Measurements from ENCODE around the gene CLPTM1.
"Not testable (repeated sequence)": the region's sequence is repeated elsewhere in the genome, so short reads cannot be mapped to it uniquely, and the experiment has no call there.

The CLPTM1 gene

DNA sequence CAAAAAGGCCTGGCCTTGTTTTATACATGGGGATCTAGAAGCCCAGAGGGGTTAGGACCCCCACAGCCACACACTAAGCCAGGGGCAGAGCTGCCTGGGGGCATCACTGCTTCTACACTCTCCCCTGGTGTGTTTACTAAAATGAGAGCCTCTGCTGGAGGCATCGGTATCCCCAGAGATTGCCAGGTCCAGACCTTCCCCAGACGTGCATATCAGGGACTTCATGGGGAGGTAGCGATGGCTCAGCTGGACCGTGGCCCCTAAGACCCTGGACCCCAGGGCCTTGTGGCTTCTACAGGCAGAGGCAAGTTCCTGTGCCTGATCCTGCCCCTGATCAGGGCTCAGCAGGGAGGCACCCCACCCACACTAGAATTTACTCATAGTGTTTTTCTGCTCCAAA lies 13.5 kb downstream of the CLPTM1 start:
- TF ChIP-seq, protein P1, sequence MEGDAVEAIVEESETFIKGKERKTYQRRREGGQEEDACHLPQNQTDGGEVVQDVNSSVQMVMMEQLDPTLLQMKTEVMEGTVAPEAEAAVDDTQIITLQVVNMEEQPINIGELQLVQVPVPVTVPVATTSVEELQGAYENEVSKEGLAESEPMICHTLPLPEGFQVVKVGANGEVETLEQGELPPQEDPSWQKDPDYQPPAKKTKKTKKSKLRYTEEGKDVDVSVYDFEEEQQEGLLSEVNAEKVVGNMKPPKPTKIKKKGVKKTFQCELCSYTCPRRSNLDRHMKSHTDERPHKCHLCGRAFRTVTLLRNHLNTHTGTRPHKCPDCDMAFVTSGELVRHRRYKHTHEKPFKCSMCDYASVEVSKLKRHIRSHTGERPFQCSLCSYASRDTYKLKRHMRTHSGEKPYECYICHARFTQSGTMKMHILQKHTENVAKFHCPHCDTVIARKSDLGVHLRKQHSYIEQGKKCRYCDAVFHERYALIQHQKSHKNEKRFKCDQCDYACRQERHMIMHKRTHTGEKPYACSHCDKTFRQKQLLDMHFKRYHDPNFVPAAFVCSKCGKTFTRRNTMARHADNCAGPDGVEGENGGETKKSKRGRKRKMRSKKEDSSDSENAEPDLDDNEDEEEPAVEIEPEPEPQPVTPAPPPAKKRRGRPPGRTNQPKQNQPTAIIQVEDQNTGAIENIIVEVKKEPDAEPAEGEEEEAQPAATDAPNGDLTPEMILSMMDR (IDR thresholded peaks at IDR 0.05; ENCODE audit: borderline replicate concordance, control extremely low read depth, extremely low read depth, insufficient read depth, missing control alignments): no peak
- in situ Hi-C loops (cut with MboI; ENCODE audit: low sequenced_read_pairs, unreplicated experiment): no loop called here
- no peak for DNase-seq (ENCODE audit: low spot score)

DNA sequence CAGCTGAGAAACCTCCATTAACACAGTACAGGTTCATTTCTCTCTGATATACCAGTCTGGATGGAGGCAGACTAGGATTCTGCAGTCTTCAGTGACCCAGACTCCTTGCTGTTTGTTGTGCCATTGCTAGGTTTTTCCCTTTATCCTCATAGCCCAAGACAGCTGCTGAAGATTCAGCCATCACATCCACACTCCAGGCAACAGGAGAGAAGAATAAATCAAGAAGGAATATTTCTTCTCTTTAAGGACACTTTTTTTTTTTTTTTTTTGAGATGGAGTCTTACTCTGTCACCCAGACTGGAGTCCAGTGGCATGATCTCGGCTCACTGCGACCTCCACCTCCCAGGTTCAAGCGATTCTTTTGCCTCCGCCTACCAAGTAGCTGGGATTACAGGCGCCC lies 14.3 kb downstream of the CLPTM1 start:
- DNase-seq (ENCODE audit: low spot score): no peak
- in situ Hi-C loops (cut with MboI; ENCODE audit: low sequenced_read_pairs, unreplicated experiment): no loop called here
- TF ChIP-seq, protein P1 (IDR thresholded peaks at IDR 0.05; ENCODE audit: borderline replicate concordance, control extremely low read depth, extremely low read depth, insufficient read depth, missing control alignments): no peak

DNA sequence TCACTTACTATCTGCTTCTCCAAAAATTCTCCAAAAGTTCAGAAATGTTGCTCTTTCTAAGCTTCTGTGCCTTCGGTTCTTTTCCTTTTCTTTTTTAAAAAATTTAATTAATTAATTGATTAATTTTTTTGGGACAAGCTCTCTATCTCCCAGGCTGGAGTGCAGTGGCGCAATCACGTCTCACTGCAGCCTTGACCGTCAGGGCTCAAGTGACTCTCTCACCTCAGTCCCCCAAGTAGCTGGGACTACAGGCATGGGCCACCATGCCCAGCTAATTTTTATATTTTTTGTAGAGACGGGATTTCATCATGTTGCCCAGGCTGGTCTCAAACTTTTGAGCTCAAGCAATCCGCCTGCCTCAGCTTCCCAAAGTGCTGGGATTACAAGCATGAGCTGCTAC lies 16.3 kb downstream of the CLPTM1 start:
- in situ Hi-C loops (cut with MboI; ENCODE audit: low sequenced_read_pairs, unreplicated experiment): not testable (repeated sequence)

DNA sequence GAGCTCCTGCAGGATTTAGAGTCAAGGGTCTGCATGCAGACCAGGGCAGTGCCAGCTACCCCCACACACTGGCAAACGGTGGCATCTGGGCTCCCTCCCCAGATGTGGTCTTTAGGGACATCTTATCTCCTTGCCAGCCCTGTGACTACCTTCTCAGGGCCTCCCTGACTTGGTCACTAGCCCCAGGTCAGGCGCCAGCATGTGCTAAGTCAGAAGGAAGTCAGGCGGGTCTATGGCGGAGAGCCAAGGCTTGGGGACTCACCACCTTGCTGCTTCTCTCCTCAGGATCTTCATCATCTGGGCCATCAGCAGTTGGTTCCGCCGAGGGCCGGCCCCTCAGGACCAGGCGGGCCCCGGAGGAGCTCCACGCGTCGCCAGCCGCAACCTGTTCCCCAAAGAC lies 17.6 kb downstream of the CLPTM1 start:
- in situ Hi-C loops (cut with MboI; ENCODE audit: low sequenced_read_pairs, unreplicated experiment): no loop called here
- TF ChIP-seq, protein P1 (IDR thresholded peaks at IDR 0.05; ENCODE audit: borderline replicate concordance, control extremely low read depth, extremely low read depth, insufficient read depth, missing control alignments): no peak
- DNase-seq (ENCODE audit: low spot score): no peak

More for the DNA sequence above, 16.3 kb downstream of the CLPTM1 start:
- DNase-seq (ENCODE audit: low spot score): not testable (repeated sequence)

DNA sequence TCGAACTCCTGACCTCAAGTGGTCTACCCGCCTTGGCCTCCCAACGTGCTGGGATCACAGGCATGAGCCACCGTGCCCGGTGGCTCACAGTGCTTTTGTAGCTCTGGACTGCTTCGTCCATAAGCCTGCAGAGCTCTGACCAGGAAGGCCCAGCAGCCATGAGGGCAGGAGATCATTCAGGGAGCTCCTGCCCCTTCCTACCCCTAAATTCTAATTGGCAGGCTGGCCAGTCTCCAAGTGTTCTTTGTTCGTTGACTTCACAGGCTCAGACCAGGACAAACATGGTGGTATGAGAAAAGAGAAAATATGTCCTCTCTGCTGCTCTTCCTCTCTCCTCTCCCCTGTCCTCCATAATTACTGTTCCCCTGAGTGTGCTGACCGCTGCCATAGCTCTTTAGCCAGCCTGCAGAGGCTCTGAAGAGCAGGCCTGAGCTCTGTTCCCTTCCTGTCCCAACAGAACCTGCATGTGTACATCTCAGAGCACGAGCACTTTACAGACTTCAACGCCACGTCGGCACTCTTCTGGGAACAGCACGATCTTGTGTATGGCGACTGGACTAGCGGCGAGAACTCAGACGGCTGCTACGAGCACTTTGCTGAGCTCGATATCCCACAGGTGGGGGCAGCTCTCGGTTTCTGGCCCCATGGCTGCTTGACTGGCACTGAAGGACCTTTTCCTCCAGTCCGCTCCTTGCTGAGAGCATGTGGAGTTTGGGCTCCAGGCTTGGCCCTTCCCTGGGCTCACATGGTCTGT lies 19.0 kb downstream of the CLPTM1 start:
- DNase-seq (ENCODE audit: low spot score): no peak
- in situ Hi-C loops (cut with MboI; ENCODE audit: low sequenced_read_pairs, unreplicated experiment): no loop called here
- TF ChIP-seq, protein P1 (IDR thresholded peaks at IDR 0.05; ENCODE audit: borderline replicate concordance, control extremely low read depth, extremely low read depth, insufficient read depth, missing control alignments): no peak

DNA sequence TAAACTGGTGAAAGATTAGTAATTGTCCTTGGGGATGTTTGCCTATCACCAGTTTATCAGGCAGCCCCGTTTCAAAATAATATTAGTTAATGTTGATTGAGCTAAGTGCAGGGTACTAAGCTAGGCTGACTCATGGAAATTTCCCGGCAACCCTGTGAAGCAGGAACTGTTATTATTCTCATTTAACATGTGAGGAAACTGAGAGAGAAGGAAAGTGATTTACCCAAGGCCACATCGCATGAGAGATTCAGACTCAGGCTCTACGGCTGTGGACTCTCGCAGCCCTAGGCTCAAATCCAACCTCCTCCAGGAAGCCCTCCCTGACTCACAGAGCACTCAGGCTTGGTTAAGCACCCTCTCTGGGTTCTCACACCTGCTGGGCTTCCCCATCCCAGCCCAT lies 19.7 kb downstream of the CLPTM1 start:
- no peak for DNase-seq (ENCODE audit: low spot score)
- in situ Hi-C loops (cut with MboI; ENCODE audit: low sequenced_read_pairs, unreplicated experiment): no loop called here
- TF ChIP-seq, protein P1 (IDR thresholded peaks at IDR 0.05; ENCODE audit: borderline replicate concordance, control extremely low read depth, extremely low read depth, insufficient read depth, missing control alignments): no peak

DNA sequence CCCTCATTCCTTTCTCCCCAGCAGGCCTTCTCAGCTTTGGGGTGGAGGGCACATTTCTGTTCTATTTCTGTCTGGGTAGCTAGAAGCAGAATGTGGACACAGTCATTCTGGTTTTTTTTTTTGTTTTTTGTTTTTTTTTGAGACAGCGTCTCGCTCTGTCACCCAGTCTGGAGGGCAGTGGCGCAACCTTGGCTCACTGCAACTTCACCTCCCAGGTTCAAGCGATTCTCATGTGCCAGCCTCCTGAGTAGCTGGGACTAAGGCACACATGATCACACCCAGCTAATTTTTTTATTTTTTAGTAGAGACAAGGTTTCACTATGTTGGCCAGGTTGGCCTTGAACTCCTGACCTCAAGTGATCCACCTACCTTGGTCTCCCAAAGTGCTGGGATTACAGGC lies 20.3 kb downstream of the CLPTM1 start:
- no peak for DNase-seq (ENCODE audit: low spot score)
- TF ChIP-seq, protein P1 (IDR thresholded peaks at IDR 0.05; ENCODE audit: borderline replicate concordance, control extremely low read depth, extremely low read depth, insufficient read depth, missing control alignments): no peak
- in situ Hi-C loops (cut with MboI; ENCODE audit: low sequenced_read_pairs, unreplicated experiment): no loop called here

All from GM13976 (cell line).